ENCODE data around the gene TRAT1. TPM values are rescaled to one million over a fixed set of nuclear protein-coding genes. Genes with fewer than 3 reads are reported as not detected.

Gene TRAT1
- total and polyA plus RNA-seq, 4 experiments from 2014 or later = 164 to 367 (median 198) TPM

GRCh38 chr3:108894981-108895380 lies 72.4 kb downstream of the TRAT1 start:
- Mint-ChIP-seq H3K4me3 (no peak overlapping the region), H3K4me1 (peaks cover 2 to 6% (median 5%) of the 10 kb centered on the region in 4 donors), H3K27ac (no peak overlapping the region), H3K36me3 (no peaks in the 10 kb centered on the region), H3K27me3 (no peaks in the 10 kb centered on the region), H3K9me3 (no peaks in the 10 kb centered on the region)
- no peak for DNase-seq
- no peaks in the 10 kb centered on the region for H3K36me3 ChIP-seq (ENCODE audit: insufficient read depth, low read length)
- no peak overlapping the region for H3K27ac ChIP-seq (ENCODE audit: low read depth, low read length)
- H3K4me3 ChIP-seq (ENCODE audit: low read length in 2 of 2) = no peak overlapping the region
- no peaks in the 10 kb centered on the region for H3K4me1 ChIP-seq (ENCODE audit: insufficient read depth, low read length)
- ChIA-PET CTCF (ENCODE audit: partially characterized antibody) (no interaction called here), POLR2A (ENCODE audit: partially characterized antibody) (no interaction called here)
- intact Hi-C loops (cut with micrococcal nuclease) = no loop called here
- H3K9me3 ChIP-seq (ENCODE audit: control insufficient read depth in 1 of 2, low read length in 2 of 2) = no peaks in the 10 kb centered on the region
- no peaks in the 10 kb centered on the region for H3K27me3 ChIP-seq (ENCODE audit: insufficient read depth, low read length)

- Histone ChIP-seq H3K27me3 (ENCODE audit: insufficient read depth, low read length) (no peaks in the 10 kb centered on the region), H3K4me3 (ENCODE audit: low read length in 2 of 2) (no peak overlapping the region), H3K4me1 (ENCODE audit: insufficient read depth, low read length) (no peaks in the 10 kb centered on the region), H3K36me3 (ENCODE audit: insufficient read depth, low read length) (no peaks in the 10 kb centered on the region), H3K9me3 (ENCODE audit: control insufficient read depth in 1 of 2, low read length in 2 of 2) (no peaks in the 10 kb centered on the region), H3K27ac (ENCODE audit: low read depth, low read length) (no peak overlapping the region)
- H3K27me3 Mint-ChIP-seq = peaks cover 0 to 2% of the 10 kb centered on the region in 2 donors
- no peaks in the 10 kb centered on the region for H3K36me3 Mint-ChIP-seq
- ChIA-PET POLR2A (ENCODE audit: partially characterized antibody) (interaction anchor here (0.7 kb wide), 1 partner anchor 13 kb away, joined by 3 read pairs; no protein-coding TSS in a partner anchor), CTCF (ENCODE audit: partially characterized antibody) (interaction anchor here (1.0 to 2.1 kb wide), 2 partner anchors 17 to 80 kb away, joined by 3 to 13 read pairs; no protein-coding TSS in a partner anchor)
- peaks cover 5 to 12% (median 8%) of the 10 kb centered on the region in 4 donors for H3K4me1 Mint-ChIP-seq
- H3K4me3 Mint-ChIP-seq = no peak overlapping the region
- H3K9me3 Mint-ChIP-seq = peaks cover 0 to 2% (median 0%) of the 10 kb centered on the region in 8 donors
- no peak for DNase-seq
- intact Hi-C loops (cut with micrococcal nuclease) = no loop called here
- peak overlapping the region in 1 of 7 donors; percentile 72 for H3K27ac Mint-ChIP-seq
These were observed 75.3 kb downstream of the TRAT1 start for GRCh38 chr3:108897883-108898282.

GRCh38 chr3:108899530-108899929 lies 76.9 kb downstream of the TRAT1 start:
- Mint-ChIP-seq H3K27me3 (peaks cover 0 to 2% of the 10 kb centered on the region in 2 donors), H3K4me1 (peaks cover 5 to 12% (median 8%) of the 10 kb centered on the region in 4 donors), H3K9me3 (peaks cover 0 to 2% (median 0%) of the 10 kb centered on the region in 8 donors), H3K36me3 (no peaks in the 10 kb centered on the region), H3K27ac (peak overlapping the region in 2 of 7 donors; percentile 43 to 75), H3K4me3 (no peak overlapping the region)
- H3K36me3 ChIP-seq (ENCODE audit: insufficient read depth, low read length) = no peaks in the 10 kb centered on the region
- H3K4me3 ChIP-seq (ENCODE audit: low read length in 2 of 2) = no peak overlapping the region
- ChIA-PET POLR2A (ENCODE audit: partially characterized antibody) (no interaction called here), CTCF (ENCODE audit: partially characterized antibody) (interaction anchor here (2.2 kb wide), 1 partner anchor 16 kb away, joined by 9 read pairs; no protein-coding TSS in a partner anchor)
- H3K9me3 ChIP-seq (ENCODE audit: control insufficient read depth in 1 of 2, low read length in 2 of 2) = no peaks in the 10 kb centered on the region
- DNase-seq = no peak
- no peaks in the 10 kb centered on the region for H3K27me3 ChIP-seq (ENCODE audit: insufficient read depth, low read length)
- intact Hi-C loops (cut with micrococcal nuclease) = no loop called here
- no peak overlapping the region for H3K27ac ChIP-seq (ENCODE audit: low read depth, low read length)
- no peaks in the 10 kb centered on the region for H3K4me1 ChIP-seq (ENCODE audit: insufficient read depth, low read length)

Other genes starting within 250 kb of the TRAT1 start
- 1 to 10 TPM; 3.4 to 3.9 TPM for gene CIP2A, start 233.3 kb upstream of the TRAT1 start, total RNA-seq
- gene CIP2A, start 233.3 kb upstream of the TRAT1 start, polyA plus RNA-seq = 1 to 10 TPM; 1.8 to 1.9 TPM
- 10 to 100 TPM; 15.3 to 18.5 TPM for gene DZIP3, start 233.1 kb upstream of the TRAT1 start, total RNA-seq
- 10 to 100 TPM in 1 of 2 donors, 1 to 10 TPM in 1; 8.9 to 13.1 TPM for gene DZIP3, start 233.1 kb upstream of the TRAT1 start, polyA plus RNA-seq
- not detected for gene RETNLB, start 65.4 kb upstream of the TRAT1 start, total RNA-seq
- not detected for gene RETNLB, start 65.4 kb upstream of the TRAT1 start, polyA plus RNA-seq
- not detected for gene GUCA1C, start 131.1 kb downstream of the TRAT1 start, total RNA-seq
- not detected for gene GUCA1C, start 131.1 kb downstream of the TRAT1 start, polyA plus RNA-seq